ENCODE measurements around the gene SLC16A9. TPM values are rescaled to one million over a fixed set of nuclear protein-coding genes. Genes with fewer than 3 reads are reported as not detected.

The SLC16A9 gene
- total RNA-seq, 1 experiment from 2014 or later = 4.1 TPM

DNA sequence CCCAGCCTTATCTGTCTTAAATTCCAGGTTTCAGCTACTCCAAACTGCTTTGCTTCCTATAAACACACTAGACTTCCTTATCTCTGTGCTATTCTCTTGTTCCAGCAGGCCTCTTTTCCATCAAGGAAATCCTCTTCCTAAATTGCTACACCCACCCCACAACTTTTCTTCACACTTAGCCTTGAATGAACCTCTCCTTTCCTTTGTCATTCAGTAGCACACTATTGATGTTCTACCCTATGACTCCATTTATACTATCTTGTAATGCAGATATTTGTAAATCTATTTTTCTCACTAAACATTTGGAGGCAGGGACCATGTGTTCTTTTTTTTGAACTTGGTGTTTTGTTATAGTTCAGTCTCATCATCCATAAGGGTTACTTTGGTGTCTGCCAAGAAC, 3.7 kb downstream of the SLC16A9 start:
- Histone ChIP-seq H2AFZ (ENCODE audit: low read length) (no peak overlapping the region), H3K4ac (ENCODE audit: low read depth, low read length) (no peak overlapping the region), H2AK5ac (ENCODE audit: insufficient read length, low read length) (no peak overlapping the region), H2BK20ac (ENCODE audit: low read depth, low read length, poor library complexity, severe bottlenecking) (no peak overlapping the region), H2BK5ac (ENCODE audit: insufficient read length, low read length) (no peak overlapping the region), H3K18ac (ENCODE audit: insufficient read length, low read depth, low read length) (no peak overlapping the region), H2BK120ac (ENCODE audit: low read depth, low read length, poor library complexity, severe bottlenecking) (no peak overlapping the region), H3T11ph (ENCODE audit: low read length) (no peak overlapping the region), H4K5ac (ENCODE audit: insufficient read length, low read depth, low read length) (no peak overlapping the region), H3K27ac (ENCODE audit: insufficient read length, low read depth, low read length) (no peak overlapping the region), H3K23ac (ENCODE audit: insufficient read length, low read depth, low read length) (no peak overlapping the region), H3K4me2 (ENCODE audit: insufficient read depth, insufficient read length, low read length) (no peak overlapping the region), H3K79me1 (ENCODE audit: insufficient read depth, low read depth, low read length, poor library complexity, severe bottlenecking) (no peaks in the 10 kb centered on the region), H2BK12ac (ENCODE audit: insufficient read length, low read depth, low read length) (no peak overlapping the region), H3K4me1 (ENCODE audit: insufficient read depth, low read length) (no peaks in the 10 kb centered on the region; the same call in 1 of the 2 replicates), H4K8ac (replicated peaks; ENCODE audit: insufficient read length, low read depth, low read length) (no peak overlapping the region), H4K20me1 (ENCODE audit: control insufficient read depth, insufficient read depth, insufficient read length) (no peaks in the 10 kb centered on the region), H3K23me2 (ENCODE audit: insufficient read length, low read depth, low read length, poor library complexity, severe bottlenecking) (peaks cover 18% of the 10 kb centered on the region), H3K56ac (ENCODE audit: insufficient read length, low read depth, low read length) (no peak overlapping the region), H3K27me3 (ENCODE audit: insufficient read depth, low read length) (no peaks in the 10 kb centered on the region; the same call in 1 of the 2 replicates), H2BK15ac (ENCODE audit: low read depth, low read length) (no peak overlapping the region), H3K79me2 (ENCODE audit: insufficient read depth, low read length) (no peaks in the 10 kb centered on the region), H4K91ac (ENCODE audit: insufficient read length, low read depth, low read length) (no peak overlapping the region), H3K9me3 (ENCODE audit: control insufficient read depth, low read depth, low read length) (no peaks in the 10 kb centered on the region), H3K14ac (ENCODE audit: insufficient read depth, low read length) (no peak overlapping the region), H3K9ac (ENCODE audit: extremely low read depth, insufficient read length, low read length) (no peak overlapping the region)
- H3K9me3 Mint-ChIP-seq = peaks cover 0 to 3% of the 10 kb centered on the region in 2 experiments; a peak in 1 of 5 replicates
- no peak overlapping the region for H3K4me3 Mint-ChIP-seq
- peaks cover 34% of the 10 kb centered on the region for H3K27me3 Mint-ChIP-seq (ENCODE audit: low read depth)
- H3K36me3 Mint-ChIP-seq (ENCODE audit: insufficient read depth in 1 of 3, low read depth in 3 of 3) = peaks cover 4 to 49% (median 6%) of the 10 kb centered on the region in 3 experiments; a peak in 6 of 7 replicates
- peak overlapping the region in 1 of 3 experiments; percentile 15; a peak in 2 of 7 replicates for H3K27ac Mint-ChIP-seq
- peaks cover 15 to 43% of the 10 kb centered on the region in 2 experiments for H3K4me1 Mint-ChIP-seq
- no peak for DNase-seq
- TF ChIP-seq, protein P1, sequence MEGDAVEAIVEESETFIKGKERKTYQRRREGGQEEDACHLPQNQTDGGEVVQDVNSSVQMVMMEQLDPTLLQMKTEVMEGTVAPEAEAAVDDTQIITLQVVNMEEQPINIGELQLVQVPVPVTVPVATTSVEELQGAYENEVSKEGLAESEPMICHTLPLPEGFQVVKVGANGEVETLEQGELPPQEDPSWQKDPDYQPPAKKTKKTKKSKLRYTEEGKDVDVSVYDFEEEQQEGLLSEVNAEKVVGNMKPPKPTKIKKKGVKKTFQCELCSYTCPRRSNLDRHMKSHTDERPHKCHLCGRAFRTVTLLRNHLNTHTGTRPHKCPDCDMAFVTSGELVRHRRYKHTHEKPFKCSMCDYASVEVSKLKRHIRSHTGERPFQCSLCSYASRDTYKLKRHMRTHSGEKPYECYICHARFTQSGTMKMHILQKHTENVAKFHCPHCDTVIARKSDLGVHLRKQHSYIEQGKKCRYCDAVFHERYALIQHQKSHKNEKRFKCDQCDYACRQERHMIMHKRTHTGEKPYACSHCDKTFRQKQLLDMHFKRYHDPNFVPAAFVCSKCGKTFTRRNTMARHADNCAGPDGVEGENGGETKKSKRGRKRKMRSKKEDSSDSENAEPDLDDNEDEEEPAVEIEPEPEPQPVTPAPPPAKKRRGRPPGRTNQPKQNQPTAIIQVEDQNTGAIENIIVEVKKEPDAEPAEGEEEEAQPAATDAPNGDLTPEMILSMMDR (conservative IDR thresholded peaks at IDR 0.05) = no peak

All from H9 (cell line).